ENCODE data around the gene SCN1A. TPM values are rescaled to one million over a fixed set of nuclear protein-coding genes. Genes with fewer than 3 reads are reported as not detected.

SCN1A gene
- total and polyA plus RNA-seq, 10 of the 15 experiments (the other 5 are each of a cell fraction or from before 2014, with no cell fraction given) = not detected

DNA sequence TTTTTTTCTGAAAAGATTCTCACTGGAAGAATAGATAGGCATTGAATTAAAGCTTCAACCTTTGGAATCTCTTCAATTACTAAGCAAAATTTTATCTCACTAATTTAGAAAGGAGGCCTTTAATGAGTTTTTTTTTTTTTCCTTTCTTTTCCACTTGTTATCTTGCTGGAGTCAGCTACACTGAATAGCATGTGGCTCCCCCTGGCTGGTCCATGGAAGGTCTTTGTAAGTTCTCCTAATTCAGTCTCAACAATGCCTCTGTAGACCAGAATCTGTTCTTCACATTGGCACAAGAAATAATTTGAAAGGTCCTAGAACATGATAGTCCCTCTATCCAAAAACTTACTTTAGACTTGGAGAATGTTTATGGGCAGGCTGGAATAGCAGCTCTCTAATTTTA lies 24.2 kb upstream of the SCN1A start (continued):
- no peak for TF ChIP-seq CBX5 (IDR thresholded peaks at IDR 0.05; ENCODE audit: low read depth)

DNA sequence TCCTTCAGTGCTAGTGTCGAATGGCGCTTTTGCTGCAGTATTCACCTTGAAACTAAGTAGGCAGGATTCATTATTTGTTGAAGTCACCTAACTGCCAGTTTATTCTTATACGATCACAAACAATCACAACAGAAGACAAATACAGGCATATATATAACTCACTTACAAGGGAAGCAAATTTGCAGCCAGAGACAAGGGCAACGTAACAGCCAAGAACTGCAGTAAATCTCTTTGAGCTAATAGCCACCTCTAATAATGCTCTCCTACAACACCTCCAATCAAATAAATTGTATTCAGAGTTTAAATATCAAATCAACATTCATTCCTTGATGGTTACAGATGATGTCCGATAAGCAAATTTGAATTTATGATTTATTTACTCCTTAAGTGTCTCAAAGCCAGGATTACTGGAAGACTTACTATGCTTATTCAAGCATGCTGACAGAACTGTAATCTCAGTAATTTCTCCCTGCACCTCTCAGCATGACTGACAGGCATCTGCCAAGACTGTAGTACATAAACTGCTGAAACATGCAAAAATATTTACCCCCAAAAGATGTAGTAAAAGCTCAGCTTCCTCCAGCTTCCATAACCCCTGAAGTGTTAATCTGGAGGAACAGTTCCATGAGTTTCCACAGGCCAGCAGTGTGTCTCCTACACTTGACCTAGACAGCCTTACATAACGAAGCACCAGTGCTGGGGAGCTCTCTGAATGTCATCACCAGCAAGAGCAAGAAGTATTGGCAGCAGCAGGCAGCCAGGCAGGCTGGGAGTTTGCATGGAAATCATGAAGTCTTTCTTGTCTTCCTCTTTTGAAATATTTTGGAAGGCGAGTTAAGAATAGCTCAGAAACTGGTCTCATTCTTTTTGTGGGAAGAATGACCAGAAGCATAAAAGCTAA lies 20.9 kb upstream of the SCN1A start:
- Histone ChIP-seq H4K20me1 (ENCODE audit: control insufficient read depth, insufficient read depth) (no peaks in the 10 kb centered on the region), H3K4me3 (no peak overlapping the region), H2AFZ (ENCODE audit: control insufficient read depth, low read depth, low read length) (no peak overlapping the region), H3K27ac (ENCODE audit: control insufficient read depth, insufficient read depth) (no peak overlapping the region), H3K9ac (ENCODE audit: control insufficient read depth, insufficient read depth, low read length) (no peak overlapping the region), H3K4me1 (ENCODE audit: control insufficient read depth, insufficient read depth, low read length) (no peaks in the 10 kb centered on the region), H3K79me2 (ENCODE audit: control insufficient read depth, insufficient read depth, low read length) (no peaks in the 10 kb centered on the region), H3K4me2 (ENCODE audit: control insufficient read depth, insufficient read depth) (no peak overlapping the region), H3K9me3 (replicated peaks; ENCODE audit: control insufficient read depth, insufficient read depth, low read length) (no peaks in the 10 kb centered on the region), H3K36me3 (ENCODE audit: control insufficient read depth in 2 of 2, insufficient read depth in 2 of 2, low read length in 1 of 2) (no peaks in the 10 kb centered on the region), H3K27me3 (replicated peaks in 1 of 2; ENCODE audit: control insufficient read depth in 2 of 2, insufficient read depth in 2 of 2, low read length in 1 of 2) (no peaks in the 10 kb centered on the region)
- in situ Hi-C loops (cut with MboI) (no loop called here), intact Hi-C loops (cut with micrococcal nuclease; ENCODE audit: unreplicated experiment) (no loop called here)
- ChIA-PET RAD21 (ENCODE audit: unreplicated experiment) (no interaction called here), CTCF (interaction anchor here (0.6 kb wide), 1 partner anchor 33 kb away, joined by 4 read pairs; no protein-coding TSS in a partner anchor), SMC1A (ENCODE audit: uncharacterized antibody, unreplicated experiment) (interaction anchor here (0.6 kb wide), 1 partner anchor 65 kb away, joined by 3 read pairs; no protein-coding TSS in a partner anchor), POLR2A (no interaction called here)
- TF ChIP-seq ZSCAN29 (IDR thresholded peaks at IDR 0.05) (no peak), PAX8 (IDR thresholded peaks at IDR 0.05) (no peak), BRCA1 (IDR thresholded peaks at IDR 0.05; ENCODE audit: low read depth, low read length) (no peak), EP300 (IDR thresholded peaks at IDR 0.05; ENCODE audit: borderline replicate concordance in 1 of 2, control insufficient read depth in 1 of 2, low read depth in 2 of 2, low read length in 2 of 2) (no peak), PBX3 (IDR thresholded peaks at IDR 0.05; ENCODE audit: insufficient replicate concordance, low read depth, low read length) (no peak), CBX3 (IDR thresholded peaks at IDR 0.05; ENCODE audit: borderline replicate concordance, low read depth) (no peak), SPI1 (IDR thresholded peaks at IDR 0.05; ENCODE audit: borderline replicate concordance, insufficient read depth, low read depth, low read length) (no peak), YY1 (IDR thresholded peaks at IDR 0.05; ENCODE audit: low read depth, low read length) (no peak), CTCF (IDR thresholded peaks at IDR 0.05 in 2 of 3, conservative IDR thresholded peaks at IDR 0.05 in 1 of 3; ENCODE audit: control insufficient read depth in 2 of 3, extremely low read depth in 1 of 3, insufficient read depth in 1 of 3, low read depth in 3 of 3, low read length in 3 of 3) (no peak), ZNF274 (IDR thresholded peaks at IDR 0.05; ENCODE audit: insufficient read depth, insufficient read length) (no peak), RB1 (IDR thresholded peaks at IDR 0.05; ENCODE audit: borderline replicate concordance) (no peak)
- TF ChIP-seq, protein P1, sequence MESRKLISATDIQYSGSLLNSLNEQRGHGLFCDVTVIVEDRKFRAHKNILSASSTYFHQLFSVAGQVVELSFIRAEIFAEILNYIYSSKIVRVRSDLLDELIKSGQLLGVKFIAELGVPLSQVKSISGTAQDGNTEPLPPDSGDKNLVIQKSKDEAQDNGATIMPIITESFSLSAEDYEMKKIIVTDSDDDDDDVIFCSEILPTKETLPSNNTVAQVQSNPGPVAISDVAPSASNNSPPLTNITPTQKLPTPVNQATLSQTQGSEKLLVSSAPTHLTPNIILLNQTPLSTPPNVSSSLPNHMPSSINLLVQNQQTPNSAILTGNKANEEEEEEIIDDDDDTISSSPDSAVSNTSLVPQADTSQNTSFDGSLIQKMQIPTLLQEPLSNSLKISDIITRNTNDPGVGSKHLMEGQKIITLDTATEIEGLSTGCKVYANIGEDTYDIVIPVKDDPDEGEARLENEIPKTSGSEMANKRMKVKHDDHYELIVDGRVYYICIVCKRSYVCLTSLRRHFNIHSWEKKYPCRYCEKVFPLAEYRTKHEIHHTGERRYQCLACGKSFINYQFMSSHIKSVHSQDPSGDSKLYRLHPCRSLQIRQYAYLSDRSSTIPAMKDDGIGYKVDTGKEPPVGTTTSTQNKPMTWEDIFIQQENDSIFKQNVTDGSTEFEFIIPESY (IDR thresholded peaks at IDR 0.05) = no peak
- TF ChIP-seq, protein P2, sequence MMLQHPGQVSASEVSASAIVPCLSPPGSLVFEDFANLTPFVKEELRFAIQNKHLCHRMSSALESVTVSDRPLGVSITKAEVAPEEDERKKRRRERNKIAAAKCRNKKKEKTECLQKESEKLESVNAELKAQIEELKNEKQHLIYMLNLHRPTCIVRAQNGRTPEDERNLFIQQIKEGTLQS (IDR thresholded peaks at IDR 0.05; ENCODE audit: borderline replicate concordance, extremely low read depth, low read depth, low read length) = no peak
- no peak for ATAC-seq
- BruUV-seq (replicated peaks) = no TSS peak
- 39% methylated on average over 7 of the region's 7 CpGs for WGBS (ENCODE audit: insufficient coverage, insufficient replicate concordance, low lambda C conversion rate, missing lambda C conversion rate)
- no peak for DNase-seq (ENCODE audit: low read depth, low spot score)
- no peak for FAIRE-seq

Measured in GM12878 (cell line).